Measurements from ENCODE around the gene SLC50A1. TPM values are rescaled to one million over a fixed set of nuclear protein-coding genes. Genes with fewer than 3 reads are reported as not detected.
"Not testable (repeated sequence)": the region's sequence is repeated elsewhere in the genome, so short reads cannot be mapped to it uniquely, and the experiment has no call there.

The SLC50A1 gene
- total RNA-seq, 1 donor from 2014 or later, result 9.4 TPM

DNA sequence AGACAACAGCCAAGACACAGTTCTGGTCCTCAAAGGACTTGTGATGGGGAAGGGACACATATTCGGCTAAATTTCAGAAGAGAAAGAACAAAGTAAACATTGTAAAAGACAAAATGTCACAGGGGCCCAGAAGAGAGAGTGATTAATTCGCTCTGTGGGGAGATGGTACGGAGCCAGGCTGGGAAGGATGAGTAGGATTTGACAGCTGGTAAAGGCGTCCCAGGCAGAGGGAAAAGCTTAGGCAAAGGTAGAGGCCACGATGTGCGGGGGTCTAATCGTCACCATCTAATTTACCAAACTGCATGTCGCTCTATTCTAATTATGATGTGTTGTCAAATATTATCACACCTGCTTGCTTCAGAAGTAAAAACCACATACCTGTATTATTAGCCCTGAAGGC is 25.3 kb upstream of the SLC50A1 start:
- TF ChIP-seq, protein P1, sequence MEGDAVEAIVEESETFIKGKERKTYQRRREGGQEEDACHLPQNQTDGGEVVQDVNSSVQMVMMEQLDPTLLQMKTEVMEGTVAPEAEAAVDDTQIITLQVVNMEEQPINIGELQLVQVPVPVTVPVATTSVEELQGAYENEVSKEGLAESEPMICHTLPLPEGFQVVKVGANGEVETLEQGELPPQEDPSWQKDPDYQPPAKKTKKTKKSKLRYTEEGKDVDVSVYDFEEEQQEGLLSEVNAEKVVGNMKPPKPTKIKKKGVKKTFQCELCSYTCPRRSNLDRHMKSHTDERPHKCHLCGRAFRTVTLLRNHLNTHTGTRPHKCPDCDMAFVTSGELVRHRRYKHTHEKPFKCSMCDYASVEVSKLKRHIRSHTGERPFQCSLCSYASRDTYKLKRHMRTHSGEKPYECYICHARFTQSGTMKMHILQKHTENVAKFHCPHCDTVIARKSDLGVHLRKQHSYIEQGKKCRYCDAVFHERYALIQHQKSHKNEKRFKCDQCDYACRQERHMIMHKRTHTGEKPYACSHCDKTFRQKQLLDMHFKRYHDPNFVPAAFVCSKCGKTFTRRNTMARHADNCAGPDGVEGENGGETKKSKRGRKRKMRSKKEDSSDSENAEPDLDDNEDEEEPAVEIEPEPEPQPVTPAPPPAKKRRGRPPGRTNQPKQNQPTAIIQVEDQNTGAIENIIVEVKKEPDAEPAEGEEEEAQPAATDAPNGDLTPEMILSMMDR (IDR thresholded peaks at IDR 0.05), result no peak
- Histone ChIP-seq H3K27ac (no peak overlapping the region), H3K4me3 (no peak overlapping the region), H3K27me3 (no peaks in the 10 kb centered on the region), H3K4me1 (no peaks in the 10 kb centered on the region), H3K36me3 (no peaks in the 10 kb centered on the region), H3K9me3 (no peaks in the 10 kb centered on the region)
- no peak for DNase-seq (ENCODE audit: low spot score in 2 of 2)
- intact Hi-C loops (cut with DNase I), result no loop called here

GRCh38 chr1:155110826-155111225 is 24.8 kb upstream of the SLC50A1 start:
- no peak for DNase-seq (ENCODE audit: low spot score in 2 of 2)
- intact Hi-C loops (cut with DNase I), result no loop called here
- H3K4me3 ChIP-seq, result no peak overlapping the region
- no peaks in the 10 kb centered on the region for H3K36me3 ChIP-seq
- no peaks in the 10 kb centered on the region for H3K4me1 ChIP-seq
- TF ChIP-seq, protein P1 (IDR thresholded peaks at IDR 0.05), result no peak
- no peaks in the 10 kb centered on the region for H3K9me3 ChIP-seq
- no peaks in the 10 kb centered on the region for H3K27me3 ChIP-seq
- no peak overlapping the region for H3K27ac ChIP-seq

GRCh38 chr1:155113450-155113980 is 22.1 kb upstream of the SLC50A1 start:
- intact Hi-C loops (cut with DNase I), result no loop called here
- Histone ChIP-seq H3K4me3 (no peak overlapping the region), H3K9me3 (no peaks in the 10 kb centered on the region), H3K36me3 (no peaks in the 10 kb centered on the region), H3K4me1 (no peaks in the 10 kb centered on the region), H3K27ac (no peak overlapping the region), H3K27me3 (no peaks in the 10 kb centered on the region)
- DNase-seq (ENCODE audit: low spot score in 2 of 2), result no peak
- TF ChIP-seq, protein P1 (IDR thresholded peaks at IDR 0.05), result no peak

- Histone ChIP-seq H3K36me3 (no peaks in the 10 kb centered on the region), H3K9me3 (no peaks in the 10 kb centered on the region), H3K4me1 (no peaks in the 10 kb centered on the region), H3K27ac (no peak overlapping the region), H3K27me3 (no peaks in the 10 kb centered on the region), H3K4me3 (no peak overlapping the region)
- TF ChIP-seq, protein P1 (IDR thresholded peaks at IDR 0.05), result no peak
- intact Hi-C loops (cut with DNase I), result no loop called here
- DNase-seq (ENCODE audit: low spot score in 2 of 2), result no peak
These were observed 19.4 kb upstream of the SLC50A1 start for GRCh38 chr1:155116113-155116764.

- Histone ChIP-seq H3K27ac (no peak overlapping the region), H3K4me3 (no peak overlapping the region), H3K4me1 (no peaks in the 10 kb centered on the region), H3K27me3 (no peaks in the 10 kb centered on the region), H3K36me3 (no peaks in the 10 kb centered on the region), H3K9me3 (no peaks in the 10 kb centered on the region)
- intact Hi-C loops (cut with DNase I), result no loop called here
- DNase-seq (ENCODE audit: low spot score in 2 of 2), result no peak
- TF ChIP-seq, protein P1 (IDR thresholded peaks at IDR 0.05), result no peak
These were observed 18.0 kb upstream of the SLC50A1 start for GRCh38 chr1:155117610-155118009.

DNA sequence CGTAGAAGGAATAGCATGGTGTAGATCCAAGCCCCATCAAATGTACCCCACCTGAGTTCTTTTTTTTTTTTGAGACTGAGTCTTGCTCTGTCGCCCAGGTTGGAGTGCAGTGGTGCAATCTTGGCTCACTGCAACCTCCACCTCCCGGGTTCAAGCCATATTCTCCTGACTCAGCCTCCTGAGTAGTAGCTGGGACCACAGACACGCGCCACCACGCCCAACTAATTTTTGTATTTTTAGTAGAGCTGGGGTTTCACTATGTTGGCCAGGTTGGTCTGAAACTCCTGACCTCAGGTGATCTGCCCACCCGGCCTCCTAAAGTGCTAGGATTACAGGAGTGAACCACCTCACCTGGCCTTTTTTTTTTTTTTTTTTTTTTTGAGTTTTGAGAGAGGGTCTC is 17.6 kb upstream of the SLC50A1 start:
- H3K4me3 ChIP-seq; DNase-seq (ENCODE audit: low spot score in 2 of 2); H3K9me3 ChIP-seq; H3K27ac ChIP-seq; intact Hi-C loops (cut with DNase I); H3K4me1 ChIP-seq; H3K36me3 ChIP-seq; H3K27me3 ChIP-seq: not testable (repeated sequence)
